Left lobe of liver (tissue), 2 donors: ENCODE measurements around the gene PCED1A. TPM values are rescaled to one million over a fixed set of nuclear protein-coding genes. Genes with fewer than 3 reads are reported as not detected.

ENCODE experiments used
- ATAC-seq: fragments of 200-7000 bp; cut with Tn5 transposase; one replicate; pipeline ENCODE4 v1.9.1; 2020; ENCODE audit warnings: mild to moderate bottlenecking, moderate library complexity
- DNase-seq: peaks from one replicate; pipeline ENCODE4 v3.0.0-alpha.2; 2020; ENCODE audit warnings: low spot score
- total RNA-seq: library from RNA; stranded (reverse); gene quantifications from one replicate; pipeline ENCODE4 v1.2.1, GENCODE V29; 2021
- donor health status: DM: no; HTN: no; CAD: no; lungs with moderate emphysema.
- donor health status: DM: no; HTN: yes; CAD: no.

PCED1A gene
- total RNA-seq, 1 donor from 2014 or later = 21.4 TPM

DNA sequence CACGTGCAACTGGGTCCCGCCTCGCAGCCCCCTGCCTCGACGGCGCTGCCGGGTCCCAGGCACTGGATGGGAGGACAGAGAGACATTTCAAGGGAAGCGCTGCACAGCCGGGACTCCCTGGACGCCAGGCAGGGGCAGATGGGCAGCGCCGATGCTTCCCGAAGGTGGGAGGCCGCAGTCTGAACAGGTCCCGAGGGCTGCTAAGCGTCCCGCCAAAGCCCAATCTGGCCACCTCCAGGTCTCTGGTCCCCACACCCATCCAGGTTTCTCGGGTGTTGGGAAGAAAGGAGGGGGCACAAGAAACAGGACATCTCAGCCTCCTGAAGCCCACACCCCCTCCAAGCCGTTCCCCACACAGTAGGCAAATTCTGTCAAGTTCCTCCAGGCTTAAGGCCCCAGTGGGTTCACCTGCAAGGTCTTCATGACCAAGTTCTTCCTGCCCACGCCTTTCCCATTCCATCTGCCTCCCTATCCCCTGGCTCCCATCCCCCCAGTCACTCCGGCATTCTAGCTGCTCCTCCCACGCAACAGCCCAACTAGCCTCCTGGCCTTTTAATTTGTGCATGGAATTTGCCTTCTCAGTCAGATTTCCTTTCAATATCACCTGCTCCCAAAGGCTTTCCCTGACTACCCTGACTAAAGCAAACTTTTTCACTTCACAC is 34.6 kb downstream of the PCED1A start:
- ATAC-seq (peak; percentile 46), DNase-seq (no peak)

DNA sequence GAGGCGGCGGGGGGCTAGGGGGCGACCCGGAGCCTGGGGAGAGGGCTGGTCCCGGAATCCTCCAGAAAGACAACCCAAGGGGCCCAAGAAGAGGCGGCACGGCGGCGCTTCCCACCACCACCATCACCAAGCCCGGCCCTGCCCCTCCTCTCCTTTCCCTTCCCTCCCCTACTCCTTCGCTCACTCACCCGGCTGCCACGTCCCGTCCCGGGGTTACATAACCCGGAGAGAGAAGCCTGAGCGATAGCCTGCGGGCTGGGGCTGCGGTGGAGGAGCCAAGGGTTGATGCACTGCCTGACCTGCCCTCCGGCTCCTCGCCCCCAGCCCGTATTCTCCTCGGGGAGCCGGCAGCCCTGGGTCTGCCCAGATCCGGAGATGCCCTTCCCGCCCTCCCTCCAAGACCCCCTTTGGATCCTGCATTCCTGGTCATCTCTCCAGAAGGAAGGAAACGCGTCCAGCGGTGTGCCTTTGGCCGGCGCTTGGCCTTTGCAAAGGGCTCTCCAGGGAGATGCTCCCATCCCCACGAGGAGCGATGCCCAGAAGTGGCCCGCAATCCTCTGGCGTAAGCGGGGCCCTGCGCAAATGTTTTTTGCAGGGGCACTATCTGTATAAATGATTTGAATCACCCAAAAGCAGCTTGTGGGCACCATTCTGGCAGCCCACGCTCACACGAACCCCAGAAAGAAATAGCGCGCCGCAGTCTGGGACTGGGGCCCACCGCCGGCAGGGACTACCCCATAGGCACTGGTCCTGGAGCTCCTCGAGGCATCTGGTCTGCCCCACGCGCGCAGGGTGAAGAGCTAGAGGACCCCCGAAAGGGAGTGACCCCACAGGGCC is 35.4 kb downstream of the PCED1A start:
- peak; percentile 48 for ATAC-seq
- DNase-seq = no peak

DNA sequence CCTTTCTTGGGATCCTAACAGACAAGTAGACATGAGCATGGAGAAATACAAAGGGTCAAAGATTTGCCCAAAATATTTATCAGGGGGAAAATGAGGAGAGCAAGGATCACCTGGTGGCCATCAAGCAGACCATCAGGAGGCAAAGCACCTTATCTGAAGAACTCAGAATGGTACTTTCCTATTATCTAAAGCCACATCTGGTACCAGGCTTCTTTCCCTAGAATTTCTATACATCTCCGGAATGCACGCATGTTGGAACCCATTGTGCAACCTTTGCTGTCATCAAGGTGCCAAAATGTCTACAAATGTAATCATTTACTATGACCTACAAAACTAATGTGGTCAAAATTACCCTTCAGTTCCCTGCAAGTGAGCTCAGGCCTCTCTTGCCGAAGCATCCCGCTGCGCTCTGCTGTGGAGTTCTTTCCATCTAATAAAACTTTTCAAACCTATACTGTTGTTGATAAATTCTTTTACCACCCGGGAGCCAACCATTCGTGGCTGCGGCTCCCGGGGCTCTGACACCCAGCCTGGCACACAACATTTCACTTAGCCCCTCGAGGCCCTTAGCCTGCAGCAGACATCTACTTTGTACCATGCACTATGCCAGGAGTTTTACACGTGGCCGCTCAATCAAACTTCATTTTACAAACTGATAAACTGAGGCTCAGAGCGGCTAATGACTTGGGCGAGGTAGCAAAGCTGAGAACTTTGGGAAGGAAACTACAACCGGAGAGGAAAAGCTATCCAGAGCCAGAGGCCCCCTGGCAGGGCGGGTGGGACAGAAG is 36.2 kb downstream of the PCED1A start:
- DNase-seq = no peak
- no peak for ATAC-seq

DNA sequence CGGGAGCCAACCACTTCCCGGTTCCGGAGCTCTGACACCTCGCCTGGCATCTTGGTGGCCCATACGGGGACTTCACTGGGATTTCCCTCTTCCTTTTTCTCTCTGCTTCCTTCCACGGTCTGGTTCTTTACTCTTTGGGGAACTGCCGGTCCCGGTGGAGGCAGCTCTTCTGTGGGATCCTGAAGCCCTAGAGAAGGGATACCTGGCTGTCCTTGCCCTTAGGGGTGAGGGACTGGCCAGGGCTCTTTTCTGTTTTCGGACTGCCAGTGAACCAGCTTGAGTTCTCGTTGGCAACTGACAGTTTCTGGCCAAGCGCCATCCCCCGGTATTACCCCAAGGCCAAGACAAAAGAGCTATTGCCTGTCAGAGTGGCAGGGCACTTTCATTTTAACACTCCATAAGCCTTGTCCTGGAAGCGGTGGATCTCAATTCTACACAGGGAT is 39.1 kb downstream of the PCED1A start:
- no peak for ATAC-seq
- no peak for DNase-seq

DNA sequence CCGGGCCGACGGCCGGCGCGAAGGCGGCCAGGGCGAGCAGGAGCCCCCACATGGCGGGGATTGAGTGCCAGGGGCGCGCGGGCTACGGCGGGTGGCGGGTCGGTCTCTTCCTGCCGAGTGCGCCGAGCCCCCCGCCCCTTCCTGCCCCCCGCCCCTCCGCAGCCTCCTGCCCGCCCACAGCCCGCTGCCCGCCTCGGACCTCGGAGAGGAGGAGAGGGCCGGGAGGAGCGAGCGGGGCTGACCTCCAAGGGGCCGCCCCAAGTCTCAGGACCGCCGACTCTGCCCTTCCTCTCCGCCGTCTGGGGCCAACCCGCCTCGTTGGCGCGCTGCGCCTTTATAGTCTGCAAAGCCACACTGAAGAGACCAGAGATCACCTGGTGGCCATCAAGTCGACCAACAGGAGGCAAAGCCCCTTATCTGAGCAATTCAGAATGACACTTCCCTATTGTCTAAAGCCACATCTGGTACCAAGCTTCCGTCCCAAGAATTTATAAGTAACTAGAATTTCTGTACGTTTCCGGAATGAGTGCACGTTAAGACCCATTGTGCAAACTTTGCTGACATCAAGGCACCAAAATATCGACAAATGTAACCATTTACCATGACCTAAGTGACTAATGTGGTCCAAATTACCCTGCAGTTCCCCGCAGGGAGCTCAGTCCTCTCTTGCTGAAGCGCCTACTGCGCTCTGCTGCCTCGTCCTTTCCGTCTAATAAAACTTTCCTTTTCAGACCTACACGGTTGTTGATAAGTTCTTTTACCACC is 39.8 kb downstream of the PCED1A start, which contains the start of gene CPXM1:
Gene CPXM1, minus strand, starts transcription at position 107 of the 765 bp plus-strand sequence. Its CDS starts 55 bp downstream, at position 52.
- ATAC-seq = no peak

DNA sequence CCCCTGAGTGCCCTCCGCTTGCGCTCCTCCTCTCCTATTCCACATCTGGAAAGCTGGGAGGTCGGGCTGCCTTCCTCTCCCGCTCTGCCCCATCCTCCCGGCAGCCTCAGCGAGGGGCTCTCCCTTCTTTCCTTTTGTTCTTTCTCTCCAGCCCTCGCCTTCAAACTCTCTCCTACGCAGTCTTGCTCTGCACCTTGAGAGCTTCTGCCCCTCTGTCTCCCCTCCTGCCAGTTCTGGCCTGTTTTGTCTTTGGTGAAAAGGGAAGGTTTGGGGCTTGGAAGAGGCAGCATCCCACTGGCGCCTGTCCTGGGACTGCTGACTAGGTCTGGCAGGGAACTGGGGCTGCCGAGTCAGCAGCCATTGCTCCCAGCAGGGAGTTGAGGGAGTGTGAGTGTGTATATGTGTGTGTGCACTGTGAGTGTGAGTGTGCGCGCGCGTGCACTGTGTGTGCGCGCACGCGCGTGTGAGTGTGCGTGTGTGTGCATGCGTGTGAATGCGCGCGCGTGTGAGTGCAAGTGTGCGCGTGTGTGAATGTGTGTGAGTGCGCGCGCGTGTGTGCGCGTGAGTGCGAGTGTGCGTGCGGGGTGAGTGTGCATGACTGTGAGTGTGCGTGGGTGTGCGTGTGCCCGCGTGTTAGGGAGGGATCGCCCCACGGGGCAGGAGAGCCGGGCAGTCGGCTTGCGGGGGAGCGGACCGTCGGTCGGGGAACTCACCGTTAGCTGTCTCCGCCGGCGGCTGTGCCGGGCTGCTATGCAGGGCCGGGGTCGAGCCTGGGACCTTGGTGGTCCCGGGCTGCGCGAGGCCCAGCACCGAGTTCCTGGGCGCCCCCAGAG is 40.6 kb downstream of the PCED1A start:
- DNase-seq = no peak
- no peak for ATAC-seq

More for the DNA sequence above, 39.8 kb downstream of the PCED1A start, which contains the start of gene CPXM1:
- DNase-seq = no peak

DNA sequence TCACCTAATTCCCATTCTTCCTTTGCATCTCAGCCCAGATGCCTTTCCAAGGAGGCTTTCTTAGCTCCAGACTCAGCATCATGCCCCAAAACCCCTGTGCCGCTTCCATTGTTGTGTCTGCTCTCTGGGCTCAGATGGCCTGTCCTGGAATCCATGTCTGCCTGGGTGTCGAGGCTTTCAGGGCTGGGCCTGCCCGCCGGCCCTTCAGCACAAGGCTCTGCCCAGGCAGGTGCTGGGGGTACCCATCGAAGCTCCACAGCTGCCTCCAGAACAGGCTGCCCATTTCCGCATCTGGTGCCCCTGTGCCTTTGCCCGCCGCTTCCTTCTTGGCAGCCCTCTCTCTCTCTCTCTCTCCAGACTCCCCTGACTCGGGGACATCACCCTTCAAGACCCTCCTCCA is 41.2 kb downstream of the PCED1A start:
- DNase-seq = no peak
- no peak for ATAC-seq

DNA sequence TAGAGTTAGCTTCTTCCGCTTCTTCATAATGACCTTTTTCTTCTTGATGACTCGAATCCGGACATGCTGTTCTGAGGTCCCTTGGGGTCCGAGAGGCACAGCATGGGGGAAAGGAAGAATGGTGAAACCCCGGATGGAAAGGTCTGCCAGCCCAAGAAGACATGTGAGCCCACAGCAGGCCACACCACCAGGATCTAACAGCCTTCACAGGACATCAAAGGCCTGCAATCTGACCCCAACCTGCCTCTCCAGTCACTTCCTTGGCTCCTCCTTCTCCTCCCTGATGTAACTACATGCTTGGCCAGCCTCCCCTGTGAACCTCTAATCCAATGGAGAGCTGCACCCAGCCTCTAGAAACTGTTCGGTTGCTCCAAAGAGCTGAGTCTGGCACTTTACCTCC is 41.6 kb downstream of the PCED1A start:
- DNase-seq (no peak), ATAC-seq (no peak)

DNA sequence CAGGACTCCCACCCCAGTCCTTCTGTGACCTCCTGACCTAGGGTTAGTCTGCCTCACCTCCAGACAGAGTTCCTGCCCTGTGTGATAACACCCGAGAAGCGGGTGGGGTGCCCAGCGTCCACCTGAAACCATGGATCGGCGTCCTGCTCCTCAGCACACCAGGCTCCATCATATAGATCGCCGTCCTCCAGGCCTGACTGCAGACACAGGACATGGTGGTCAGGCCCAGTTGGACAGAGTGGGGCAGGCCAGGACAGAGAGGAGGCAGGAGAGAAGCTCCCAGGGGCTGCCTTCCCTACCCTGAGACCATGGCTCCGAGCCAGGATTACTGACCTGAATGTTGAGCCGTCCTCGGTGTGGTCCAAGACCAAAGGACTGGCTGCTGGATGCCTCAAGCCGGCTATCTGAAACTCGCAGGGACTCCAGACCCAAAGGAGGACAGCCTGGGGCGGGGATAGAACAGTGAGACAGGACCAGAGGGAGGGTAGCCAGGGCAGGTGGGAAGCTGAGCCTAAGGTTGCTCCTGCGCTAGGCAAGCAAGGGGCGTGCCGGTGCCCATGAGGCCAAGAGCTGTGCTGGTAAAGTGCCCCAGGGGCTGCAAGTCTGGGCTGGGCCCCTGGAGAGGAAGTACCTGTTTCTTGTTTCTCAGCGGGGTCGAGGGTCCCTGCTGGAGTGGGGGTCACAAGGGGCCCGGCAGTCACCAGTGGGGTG is 42.2 kb downstream of the PCED1A start:
- DNase-seq = no peak

DNA sequence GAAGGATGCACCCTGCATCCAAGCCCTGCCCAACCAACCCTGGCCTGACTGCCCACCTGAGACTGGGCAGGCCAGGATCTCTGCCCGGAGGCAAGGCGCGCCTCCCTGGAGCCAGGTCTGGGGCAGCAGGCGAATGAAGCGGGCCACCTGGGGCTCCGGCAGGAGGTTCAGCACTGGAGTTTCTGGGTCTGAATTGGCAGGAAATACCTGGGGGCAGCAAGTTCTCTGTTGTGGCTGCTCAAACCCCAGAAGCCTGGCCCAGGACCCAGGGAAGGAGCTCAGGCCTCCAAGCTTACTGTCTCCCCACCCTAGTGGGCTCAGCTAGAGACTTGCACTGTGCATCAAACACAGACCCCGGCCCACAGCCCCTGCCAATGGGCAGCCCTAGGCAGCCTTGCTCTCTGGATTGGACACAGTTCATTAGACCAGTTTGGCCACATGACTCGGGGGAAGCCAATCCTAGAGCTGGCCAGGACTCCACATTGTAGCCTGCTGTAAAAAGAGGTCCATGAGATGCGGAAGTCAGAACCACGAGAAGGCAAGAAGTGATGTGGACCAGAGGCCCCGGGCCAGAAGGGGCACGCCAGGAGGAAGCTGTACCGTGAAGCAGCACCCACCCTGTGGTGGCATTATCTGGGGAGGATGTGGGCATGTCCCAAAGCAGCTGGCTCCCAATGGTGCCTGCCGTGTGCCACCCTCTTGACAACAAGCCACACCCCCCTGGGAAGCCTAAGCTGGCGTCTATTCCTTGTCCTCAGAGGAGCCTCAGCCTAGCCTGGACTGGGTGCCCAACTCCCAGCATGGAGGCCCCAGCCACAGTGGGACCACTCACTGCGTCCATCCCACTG is 43.1 kb downstream of the PCED1A start:
- ATAC-seq (no peak), DNase-seq (no peak)

More for the DNA sequence above, 42.2 kb downstream of the PCED1A start:
- ATAC-seq = no peak

DNA sequence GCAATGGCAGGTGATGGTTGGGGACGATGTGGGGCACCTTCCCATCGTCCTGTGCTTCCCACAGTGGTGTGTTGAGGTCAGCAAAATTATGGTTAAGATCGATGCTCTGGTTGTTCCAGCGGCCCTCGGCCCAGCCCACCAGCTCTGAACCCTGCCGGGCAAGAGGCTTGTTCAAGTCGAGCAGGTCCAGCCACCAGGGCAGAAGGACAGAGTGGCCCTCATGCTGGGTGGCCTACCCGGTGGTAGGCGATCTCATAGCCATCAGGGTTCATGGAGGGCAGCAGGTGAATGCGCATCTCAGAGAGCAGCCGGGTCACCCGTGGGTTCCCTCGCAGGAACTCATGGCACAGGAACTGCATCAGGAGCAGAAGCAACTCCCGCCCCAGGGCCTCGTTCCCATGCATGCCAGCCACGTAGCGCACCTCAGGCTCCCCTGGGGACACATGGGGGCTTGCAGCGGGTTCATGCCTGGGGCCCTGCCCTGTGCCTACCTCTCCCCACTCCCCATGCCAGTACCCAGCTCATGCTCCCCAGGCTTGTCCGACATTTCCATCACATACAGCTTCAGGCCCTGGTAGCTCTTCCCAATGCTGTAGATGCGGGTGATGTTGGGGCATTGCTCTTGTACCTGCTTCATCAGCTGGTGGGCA is 44.3 kb downstream of the PCED1A start:
- ATAC-seq = no peak
- DNase-seq = no peak

DNA sequence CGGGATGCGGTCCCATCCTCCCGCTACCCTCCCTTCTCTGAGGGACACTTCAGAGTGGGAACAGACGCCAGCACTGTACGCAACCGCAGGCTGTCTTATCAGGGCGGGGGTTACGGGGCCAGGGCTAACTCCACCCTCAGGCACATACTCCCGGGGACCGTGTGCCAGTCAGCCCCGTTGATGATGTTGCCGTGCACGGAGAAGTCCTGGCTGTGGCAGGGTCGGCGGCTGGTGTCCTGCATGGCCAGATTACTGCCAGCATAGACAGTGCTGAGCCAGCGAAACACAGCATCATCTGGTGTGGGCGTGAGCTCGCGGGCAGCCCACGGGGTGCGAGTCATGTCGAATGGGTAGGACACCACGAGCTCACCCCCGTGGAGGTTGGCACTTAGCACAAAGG is 45.0 kb downstream of the PCED1A start:
- ATAC-seq = no peak
- DNase-seq = no peak

DNA sequence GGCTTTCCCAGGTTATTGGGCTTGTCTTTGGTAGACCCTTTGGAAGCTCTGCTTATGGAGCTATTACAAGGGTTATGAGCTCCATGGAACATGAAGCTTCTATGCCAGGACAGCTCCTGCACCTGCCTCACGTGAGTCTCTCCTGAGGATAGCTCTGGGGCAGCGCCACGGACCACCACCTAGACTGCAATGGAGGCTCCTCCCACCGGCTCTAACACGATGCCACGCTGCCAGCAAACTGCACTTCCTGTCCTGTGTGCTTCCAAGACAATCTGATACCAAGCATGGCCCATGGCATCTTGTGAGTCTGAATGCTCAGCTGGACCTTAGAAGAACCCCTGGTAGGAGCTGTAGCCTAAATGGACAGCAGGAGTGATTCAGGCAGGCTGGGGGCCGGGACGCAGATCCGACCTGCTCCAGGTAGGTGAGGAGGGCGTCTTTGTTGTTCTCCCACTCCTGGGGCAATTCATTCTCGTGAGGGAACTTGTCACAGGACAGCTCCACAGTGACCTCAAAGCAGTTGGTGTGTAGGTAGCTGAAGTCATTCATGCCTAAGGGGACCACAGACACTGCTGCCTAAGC is 45.5 kb downstream of the PCED1A start:
- no peak for ATAC-seq
- DNase-seq = no peak

DNA sequence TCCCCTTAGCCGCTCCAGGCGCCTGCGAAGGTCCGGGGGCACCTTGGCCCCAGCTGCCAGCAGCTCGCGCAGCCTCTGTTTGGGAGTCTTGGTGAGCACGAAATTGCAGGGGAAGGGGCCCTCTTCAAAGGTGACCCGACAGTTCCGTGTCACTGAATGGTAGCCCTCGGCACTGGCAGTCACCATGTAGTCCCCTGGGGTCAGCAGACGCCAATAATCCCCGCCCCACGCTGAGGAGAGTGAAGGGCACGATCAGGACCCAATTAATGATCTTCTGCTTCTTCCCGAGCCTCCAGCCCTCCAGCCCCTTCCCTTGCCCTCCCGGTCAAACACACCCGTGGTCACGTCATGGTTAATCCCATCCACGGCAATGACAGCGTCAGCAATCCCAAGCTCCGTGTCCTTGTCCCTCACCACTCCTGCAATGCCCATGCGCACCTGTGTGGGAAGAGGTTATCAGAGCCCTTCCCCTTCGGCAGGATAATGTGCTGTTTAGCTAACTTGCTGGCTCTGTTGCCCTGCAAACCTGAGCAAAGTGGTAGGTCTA is 46.2 kb downstream of the PCED1A start:
- ATAC-seq (no peak), DNase-seq (no peak)

DNA sequence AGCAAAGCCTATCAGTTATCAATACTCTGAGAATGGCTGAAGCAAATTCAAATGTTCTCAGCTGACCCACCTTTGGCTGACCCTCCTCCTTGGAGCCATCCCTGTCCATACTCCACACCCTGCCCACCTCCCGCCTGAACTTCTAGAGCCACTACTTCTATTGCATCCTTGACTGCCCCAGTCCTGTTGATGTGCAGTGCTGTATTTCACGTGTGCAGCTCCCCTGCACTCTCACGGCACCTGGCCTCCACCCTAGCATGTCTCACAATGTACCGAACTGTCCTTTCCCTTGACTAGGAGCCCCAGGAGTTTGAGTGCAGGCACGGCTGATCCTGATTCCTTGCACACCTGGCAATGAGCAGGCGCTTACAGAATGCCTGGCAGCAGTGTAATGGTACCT is 47.0 kb downstream of the PCED1A start:
- ATAC-seq = no peak
- DNase-seq = no peak
